Activated T-cell treated with anti-CD3 and anti-CD28 coated beads, Interleukin-2, amount 50 U/mL, for 24 hours (primary cell): ENCODE data around the gene MMRN2.
A peak's percentile ranks its signal among the peaks of the same experiment; 100 is the strongest.
"Not testable (repeated sequence)": the region's sequence is repeated elsewhere in the genome, so short reads cannot be mapped to it uniquely, and the experiment has no call there.

ENCODE experiments used
- DNase-seq: peaks from one replicate; pipeline ENCODE4 v3.0.0-alpha.2; 2020
- H3K27ac Mint-ChIP-seq: 2 replicates; pipeline ENCODE4 v1.8.0; 2020; ENCODE audit warnings: mild to moderate bottlenecking, mixed read lengths
- H3K27me3 Mint-ChIP-seq: 2 replicates; pipeline ENCODE4 v1.8.0; 2020; ENCODE audit warnings: mixed read lengths
- H3K36me3 Mint-ChIP-seq: 2 replicates; pipeline ENCODE4 v1.8.0; 2020; ENCODE audit warnings: low read depth, mixed read lengths
- H3K4me1 Mint-ChIP-seq: 2 replicates; pipeline ENCODE4 v1.8.0; 2020; ENCODE audit warnings: low read depth, mixed read lengths
- H3K4me3 Mint-ChIP-seq: 2 replicates; pipeline ENCODE4 v1.8.0; 2020; ENCODE audit warnings: mild to moderate bottlenecking, moderate library complexity, mixed read lengths
- H3K9me3 Mint-ChIP-seq: 2 replicates; pipeline ENCODE4 v1.8.0; 2020; ENCODE audit warnings: mixed read lengths

The MMRN2 gene

GRCh38 chr10:86953747-86954680 lies 3.4 kb downstream of the MMRN2 start:
- no peaks in the 10 kb centered on the region for H3K36me3 Mint-ChIP-seq
- no peak for DNase-seq
- peaks cover 11% of the 10 kb centered on the region for H3K9me3 Mint-ChIP-seq
- no peak overlapping the region for H3K27ac Mint-ChIP-seq
- H3K4me1 Mint-ChIP-seq = peaks cover 7% of the 10 kb centered on the region
- H3K27me3 Mint-ChIP-seq = no peaks in the 10 kb centered on the region
- no peak overlapping the region for H3K4me3 Mint-ChIP-seq

GRCh38 chr10:86952697-86953096 lies 4.7 kb downstream of the MMRN2 start:
- not testable (repeated sequence) for H3K27me3 Mint-ChIP-seq, H3K27ac Mint-ChIP-seq, H3K4me1 Mint-ChIP-seq, DNase-seq, H3K36me3 Mint-ChIP-seq, H3K4me3 Mint-ChIP-seq
- peaks cover 11% of the 10 kb centered on the region for H3K9me3 Mint-ChIP-seq

GRCh38 chr10:86952106-86952505 lies 5.3 kb downstream of the MMRN2 start:
- H3K27ac Mint-ChIP-seq = no peak overlapping the region
- peaks cover 11% of the 10 kb centered on the region for H3K9me3 Mint-ChIP-seq
- no peaks in the 10 kb centered on the region for H3K27me3 Mint-ChIP-seq
- no peak overlapping the region for H3K4me3 Mint-ChIP-seq
- H3K36me3 Mint-ChIP-seq = no peaks in the 10 kb centered on the region
- no peak for DNase-seq
- H3K4me1 Mint-ChIP-seq = peaks cover 7% of the 10 kb centered on the region

GRCh38 chr10:86951184-86951761 lies 6.1 kb downstream of the MMRN2 start:
- no peak overlapping the region for H3K4me3 Mint-ChIP-seq
- H3K27me3 Mint-ChIP-seq = peaks cover 5% of the 10 kb centered on the region
- no peak for DNase-seq
- H3K4me1 Mint-ChIP-seq = peaks cover 7% of the 10 kb centered on the region
- peaks cover 11% of the 10 kb centered on the region for H3K9me3 Mint-ChIP-seq
- no peaks in the 10 kb centered on the region for H3K36me3 Mint-ChIP-seq
- H3K27ac Mint-ChIP-seq = no peak overlapping the region

GRCh38 chr10:86950349-86950748 lies 7.1 kb downstream of the MMRN2 start:
- Mint-ChIP-seq H3K9me3 (peaks cover 11% of the 10 kb centered on the region), H3K36me3 (no peaks in the 10 kb centered on the region), H3K4me1 (peaks cover 7% of the 10 kb centered on the region), H3K27ac (no peak overlapping the region), H3K4me3 (no peak overlapping the region), H3K27me3 (peaks cover 5% of the 10 kb centered on the region)
- peak; percentile 9 for DNase-seq

- Mint-ChIP-seq H3K9me3 (peaks cover 10% of the 10 kb centered on the region), H3K4me1 (peaks cover 12% of the 10 kb centered on the region)
- H3K4me3 Mint-ChIP-seq, H3K27ac Mint-ChIP-seq, DNase-seq, H3K27me3 Mint-ChIP-seq, H3K36me3 Mint-ChIP-seq: not testable (repeated sequence)
Measured at GRCh38 chr10:86947806-86948205, 9.6 kb downstream of the MMRN2 start.

GRCh38 chr10:86946213-86947155 lies 10.9 kb downstream of the MMRN2 start:
- no peak overlapping the region for H3K4me3 Mint-ChIP-seq
- no peaks in the 10 kb centered on the region for H3K9me3 Mint-ChIP-seq
- peaks cover 12% of the 10 kb centered on the region for H3K4me1 Mint-ChIP-seq
- H3K27me3 Mint-ChIP-seq = peaks cover 5% of the 10 kb centered on the region
- no peak overlapping the region for H3K27ac Mint-ChIP-seq
- no peak for DNase-seq
- no peaks in the 10 kb centered on the region for H3K36me3 Mint-ChIP-seq

GRCh38 chr10:86945361-86946212 lies 11.8 kb downstream of the MMRN2 start:
- Mint-ChIP-seq H3K27me3 (peaks cover 5% of the 10 kb centered on the region), H3K4me1 (peaks cover 9% of the 10 kb centered on the region), H3K36me3 (no peaks in the 10 kb centered on the region), H3K27ac (no peak overlapping the region), H3K9me3 (no peaks in the 10 kb centered on the region), H3K4me3 (no peak overlapping the region)
- no peak for DNase-seq

- Mint-ChIP-seq H3K9me3 (no peaks in the 10 kb centered on the region), H3K4me1 (peaks cover 5% of the 10 kb centered on the region), H3K27me3 (peaks cover 5% of the 10 kb centered on the region), H3K4me3 (no peak overlapping the region), H3K36me3 (no peaks in the 10 kb centered on the region), H3K27ac (no peak overlapping the region)
- no peak for DNase-seq
Measured at GRCh38 chr10:86944907-86945306, 12.5 kb downstream of the MMRN2 start.

GRCh38 chr10:86944471-86944870 lies 12.9 kb downstream of the MMRN2 start:
- no peak for DNase-seq
- H3K36me3 Mint-ChIP-seq = no peaks in the 10 kb centered on the region
- H3K27me3 Mint-ChIP-seq = peaks cover 5% of the 10 kb centered on the region
- no peaks in the 10 kb centered on the region for H3K9me3 Mint-ChIP-seq
- H3K27ac Mint-ChIP-seq = no peak overlapping the region
- H3K4me3 Mint-ChIP-seq = no peak overlapping the region
- H3K4me1 Mint-ChIP-seq = peaks cover 7% of the 10 kb centered on the region

GRCh38 chr10:86944031-86944419 lies 13.4 kb downstream of the MMRN2 start:
- Mint-ChIP-seq H3K9me3 (no peaks in the 10 kb centered on the region), H3K4me1 (peaks cover 7% of the 10 kb centered on the region), H3K36me3 (no peaks in the 10 kb centered on the region), H3K27me3 (peaks cover 5% of the 10 kb centered on the region), H3K4me3 (no peak overlapping the region), H3K27ac (no peak overlapping the region)
- DNase-seq = no peak

- no peak for DNase-seq
- Mint-ChIP-seq H3K4me3 (no peak overlapping the region), H3K27ac (no peak overlapping the region), H3K9me3 (no peaks in the 10 kb centered on the region), H3K27me3 (peaks cover 5% of the 10 kb centered on the region), H3K36me3 (no peaks in the 10 kb centered on the region), H3K4me1 (peaks cover 7% of the 10 kb centered on the region)
Measured at GRCh38 chr10:86943316-86944030, 13.9 kb downstream of the MMRN2 start.
